HG03108 (cell line): ENCODE data around the gene AXL.

Source experiments
- ATAC-seq: cut with Tn5 transposase; IDR thresholded peaks from one replicate; pipeline ENCODE4 v1.9.1; 2021; ENCODE audit warnings: moderate library complexity; ENCODE audit not compliant: unreplicated experiment

The AXL gene

GRCh38 chr19:41305927-41306793, 87.1 kb downstream of the AXL start:
- ATAC-seq, result no peak

GRCh38 chr19:41307090-41307875, 88.3 kb downstream of the AXL start:
- no peak for ATAC-seq

- ATAC-seq, result no peak
These were observed 89.0 kb downstream of the AXL start for GRCh38 chr19:41307954-41308449.

GRCh38 chr19:41308450-41309179, 89.6 kb downstream of the AXL start:
- ATAC-seq, result peak; percentile 39

- ATAC-seq, result no peak
These were observed 90.4 kb downstream of the AXL start for GRCh38 chr19:41309180-41310032.

GRCh38 chr19:41310033-41310831, 91.2 kb downstream of the AXL start, which contains the start of gene CCDC97:
Gene CCDC97 (plus strand): TSS chr19:41310172. CDS start chr19:41310311, 139 bp downstream.
- peak; percentile 59 for ATAC-seq

GRCh38 chr19:41311072-41311471, 92.0 kb downstream of the AXL start:
- no peak for ATAC-seq
